Measurements from ENCODE around the gene REN.

REN gene

DNA sequence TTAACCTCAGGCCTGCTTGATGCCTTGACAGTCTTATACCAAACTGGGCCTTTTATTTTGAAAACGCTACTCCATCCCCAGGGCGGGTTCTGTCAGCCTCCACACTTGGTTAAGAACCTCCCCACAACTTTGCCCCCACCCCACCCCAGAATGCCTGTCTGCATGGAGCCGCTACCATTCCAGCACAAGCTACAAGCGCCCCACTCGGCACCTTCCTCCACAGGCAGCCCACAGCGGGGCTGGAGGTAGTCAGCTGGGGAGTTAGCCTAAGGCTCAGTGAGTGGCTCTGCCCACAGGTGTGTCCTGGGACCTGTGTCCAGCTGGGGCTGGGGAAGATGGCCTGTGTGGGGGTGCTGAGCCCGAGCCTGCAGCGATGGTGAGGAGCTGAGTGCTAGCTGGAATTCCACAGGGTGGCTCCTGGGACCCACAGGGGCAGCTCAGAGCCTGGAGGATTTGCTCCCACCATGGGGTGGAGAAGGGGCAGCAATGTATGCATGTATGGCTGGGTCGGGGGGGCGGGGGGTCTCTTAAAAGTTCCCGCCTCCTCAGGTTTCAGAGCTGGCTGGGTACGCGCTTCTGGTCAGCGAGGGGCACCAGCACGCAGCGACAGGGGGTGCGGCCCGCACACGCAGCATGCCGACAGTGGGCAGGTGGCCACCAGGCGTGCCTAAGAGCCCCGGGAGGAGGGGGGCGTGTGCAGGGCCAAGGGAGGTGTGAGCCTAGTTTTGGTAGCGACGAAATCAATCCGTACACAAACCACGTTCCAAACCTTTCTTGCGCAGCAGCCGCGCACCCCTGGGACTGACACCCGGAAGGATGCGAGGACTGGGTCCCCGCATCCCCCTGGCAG is 15.2 kb downstream of the REN start:
- Histone ChIP-seq H3K36me3 (ENCODE audit: control insufficient read depth in 4 of 4, insufficient read depth in 4 of 4, low read length in 3 of 4) (no peaks in the 10 kb centered on the region), H3K27ac (ENCODE audit: insufficient read depth in 1 of 2, low read depth in 1 of 2, low read length in 2 of 2, poor library complexity in 1 of 2, severe bottlenecking in 2 of 2) (no peak overlapping the region), H3K9me3 (ENCODE audit: control extremely low read depth in 1 of 5, control insufficient read depth in 4 of 5, insufficient read depth in 2 of 5, low read depth in 1 of 5, low read length in 4 of 5) (no peaks in the 10 kb centered on the region), H3K27me3 (replicated peaks in 2 of 5; ENCODE audit: control insufficient read depth in 4 of 5, insufficient read depth in 5 of 5, low read length in 4 of 5) (peaks cover 0 to 9% (median 0%) of the 10 kb centered on the region in 5 experiments), H3K4me1 (ENCODE audit: control extremely low read depth in 1 of 4, control insufficient read depth in 4 of 4, insufficient read depth in 4 of 4, low read length in 3 of 4) (peaks cover 0 to 17% (median 15%) of the 10 kb centered on the region in 4 experiments), H3K4me3 (ENCODE audit: control insufficient read depth in 1 of 7, extremely low read depth in 1 of 7, insufficient read depth in 4 of 7, low read depth in 2 of 7, low read length in 6 of 7) (peak overlapping the region; percentile 42 to 77 (median 68))
- WGBS (ENCODE audit: insufficient coverage): 38% methylated on average over 25 of the region's 33 CpGs
- peak; percentile 28 to 74 (median 68) for DNase-seq
- POLR2A ChIA-PET: interaction anchor here (0.6 kb wide), 1 partner anchor 256 kb away, joined by 7 read pairs; no protein-coding TSS in a partner anchor
- CTCF ChIA-PET: interaction anchor here (1.0 to 2.0 kb wide), 5 partner anchors 12 to 280 kb away, joined by 3 to 7 read pairs (median 4); no protein-coding TSS in a partner anchor

- POLR2A ChIA-PET: interaction anchor here (0.6 kb wide), 1 partner anchor 255 kb away, joined by 7 read pairs; no protein-coding TSS in a partner anchor
- no peak for DNase-seq
- CTCF ChIA-PET: interaction anchor here (1.0 to 2.0 kb wide), 6 partner anchors 11 to 279 kb away, joined by 3 to 7 read pairs (median 4); no protein-coding TSS in a partner anchor
- no peaks in the 10 kb centered on the region for H3K36me3 ChIP-seq (ENCODE audit: control insufficient read depth in 4 of 4, insufficient read depth in 4 of 4, low read length in 3 of 4)
- H3K27ac ChIP-seq (ENCODE audit: insufficient read depth in 1 of 2, low read depth in 1 of 2, low read length in 2 of 2, poor library complexity in 1 of 2, severe bottlenecking in 2 of 2): no peak overlapping the region
- H3K27me3 ChIP-seq (replicated peaks in 2 of 5; ENCODE audit: control insufficient read depth in 4 of 5, insufficient read depth in 5 of 5, low read length in 4 of 5): peaks cover 0 to 6% (median 0%) of the 10 kb centered on the region in 5 experiments
- peaks cover 0 to 17% (median 15%) of the 10 kb centered on the region in 4 experiments for H3K4me1 ChIP-seq (ENCODE audit: control extremely low read depth in 1 of 4, control insufficient read depth in 4 of 4, insufficient read depth in 4 of 4, low read length in 3 of 4)
- WGBS (ENCODE audit: insufficient coverage): 95% methylated on average over 6 of the region's 16 CpGs
- no peaks in the 10 kb centered on the region for H3K9me3 ChIP-seq (ENCODE audit: control extremely low read depth in 1 of 5, control insufficient read depth in 4 of 5, insufficient read depth in 2 of 5, low read depth in 1 of 5, low read length in 4 of 5)
- H3K4me3 ChIP-seq (ENCODE audit: control insufficient read depth in 1 of 7, extremely low read depth in 1 of 7, insufficient read depth in 4 of 7, low read depth in 2 of 7, low read length in 6 of 7): no peak overlapping the region
These were observed 16.2 kb downstream of the REN start for GRCh38 chr1:204149635-204150565.

DNA sequence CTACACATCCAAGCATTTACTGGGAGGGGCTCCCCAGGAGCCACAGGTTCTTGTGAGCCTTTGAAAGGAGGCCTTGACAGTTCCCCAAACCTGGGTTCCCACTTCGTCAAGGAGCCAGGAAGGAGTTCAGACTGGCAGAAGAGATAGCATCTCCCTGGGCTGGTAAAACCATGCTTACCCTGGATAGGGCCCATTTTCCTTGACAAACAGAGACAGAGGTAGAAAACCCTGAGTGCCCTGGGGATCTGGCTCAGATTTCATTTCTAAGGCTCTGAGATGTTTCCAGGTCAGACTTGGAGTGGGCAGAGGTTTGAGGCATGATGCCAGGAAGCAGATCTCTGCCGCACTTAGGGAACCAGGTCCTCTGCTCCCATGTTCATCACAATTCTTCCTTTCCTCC is 17.0 kb downstream of the REN start:
- H3K36me3 ChIP-seq (ENCODE audit: control insufficient read depth in 4 of 4, insufficient read depth in 4 of 4, low read length in 3 of 4): no peaks in the 10 kb centered on the region
- whole genome bisulfite sequencing (ENCODE audit: insufficient coverage): 58% methylated on average over 2 of the region's 2 CpGs
- ChIA-PET CTCF (interaction anchor here (1.3 to 1.6 kb wide), 2 partner anchors 10 to 19 kb away, joined by 3 to 4 read pairs; no protein-coding TSS in a partner anchor), POLR2A (no interaction called here)
- peaks cover 0 to 6% (median 0%) of the 10 kb centered on the region in 5 experiments for H3K27me3 ChIP-seq (replicated peaks in 2 of 5; ENCODE audit: control insufficient read depth in 4 of 5, insufficient read depth in 5 of 5, low read length in 4 of 5)
- no peaks in the 10 kb centered on the region for H3K9me3 ChIP-seq (ENCODE audit: control extremely low read depth in 1 of 5, control insufficient read depth in 4 of 5, insufficient read depth in 2 of 5, low read depth in 1 of 5, low read length in 4 of 5)
- no peak for DNase-seq
- H3K4me1 ChIP-seq (ENCODE audit: control extremely low read depth in 1 of 4, control insufficient read depth in 4 of 4, insufficient read depth in 4 of 4, low read length in 3 of 4): peaks cover 0 to 17% (median 15%) of the 10 kb centered on the region in 4 experiments
- no peak overlapping the region for H3K4me3 ChIP-seq (ENCODE audit: control insufficient read depth in 1 of 7, extremely low read depth in 1 of 7, insufficient read depth in 4 of 7, low read depth in 2 of 7, low read length in 6 of 7)
- no peak overlapping the region for H3K27ac ChIP-seq (ENCODE audit: insufficient read depth in 1 of 2, low read depth in 1 of 2, low read length in 2 of 2, poor library complexity in 1 of 2, severe bottlenecking in 2 of 2)

GRCh38 chr1:204147406-204148383 is 18.4 kb downstream of the REN start:
- Histone ChIP-seq H3K4me3 (ENCODE audit: control insufficient read depth in 1 of 7, extremely low read depth in 1 of 7, insufficient read depth in 4 of 7, low read depth in 2 of 7, low read length in 6 of 7) (no peak overlapping the region), H3K4me1 (ENCODE audit: control extremely low read depth in 1 of 4, control insufficient read depth in 4 of 4, insufficient read depth in 4 of 4, low read length in 3 of 4) (peaks cover 0 to 14% (median 12%) of the 10 kb centered on the region in 4 experiments), H3K9me3 (ENCODE audit: control extremely low read depth in 1 of 5, control insufficient read depth in 4 of 5, insufficient read depth in 2 of 5, low read depth in 1 of 5, low read length in 4 of 5) (no peaks in the 10 kb centered on the region), H3K36me3 (ENCODE audit: control insufficient read depth in 4 of 4, insufficient read depth in 4 of 4, low read length in 3 of 4) (no peaks in the 10 kb centered on the region), H3K27ac (ENCODE audit: insufficient read depth in 1 of 2, low read depth in 1 of 2, low read length in 2 of 2, poor library complexity in 1 of 2, severe bottlenecking in 2 of 2) (no peak overlapping the region), H3K27me3 (replicated peaks in 2 of 5; ENCODE audit: control insufficient read depth in 4 of 5, insufficient read depth in 5 of 5, low read length in 4 of 5) (peaks cover 0 to 4% (median 0%) of the 10 kb centered on the region in 5 experiments)
- CTCF ChIA-PET: interaction anchor here (1.3 kb wide), 1 partner anchor 9 kb away, joined by 3 read pairs; no protein-coding TSS in a partner anchor
- POLR2A ChIA-PET: interaction anchor here (0.5 kb wide), 1 partner anchor 280 kb away, joined by 3 read pairs; no protein-coding TSS in a partner anchor
- DNase-seq: no peak
- WGBS (ENCODE audit: insufficient coverage): 97% methylated on average over 9 of the region's 13 CpGs

DNA sequence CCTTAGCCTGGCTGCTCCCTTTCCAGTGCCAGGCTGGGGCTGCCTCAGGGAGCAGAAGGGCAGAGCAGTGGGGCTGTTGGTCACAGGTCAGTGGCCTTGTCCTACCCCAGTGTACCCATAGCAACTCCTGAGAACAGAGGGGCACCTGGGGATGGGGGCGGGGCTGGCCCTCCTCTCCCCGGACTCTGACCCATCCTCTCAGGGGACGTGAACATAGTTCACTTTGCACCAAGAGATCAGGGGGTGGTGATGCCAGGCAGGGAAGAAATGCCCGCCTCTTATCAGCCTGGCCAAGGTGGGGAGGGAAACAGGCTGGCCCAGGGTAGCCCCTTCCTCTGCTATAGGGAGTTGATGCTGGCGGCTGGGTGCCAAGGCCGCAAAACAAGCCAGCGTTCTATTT is 19.2 kb downstream of the REN start:
- DNase-seq: no peak
- H3K4me1 ChIP-seq (ENCODE audit: control extremely low read depth in 1 of 4, control insufficient read depth in 4 of 4, insufficient read depth in 4 of 4, low read length in 3 of 4): peaks cover 0 to 7% (median 6%) of the 10 kb centered on the region in 4 experiments
- no CpG with 5 or more reads among the region's 7 CpGs for WGBS (ENCODE audit: insufficient coverage)
- no peak overlapping the region for H3K4me3 ChIP-seq (ENCODE audit: control insufficient read depth in 1 of 7, extremely low read depth in 1 of 7, insufficient read depth in 4 of 7, low read depth in 2 of 7, low read length in 6 of 7)
- ChIA-PET CTCF (no interaction called here), POLR2A (interaction anchor here (0.5 kb wide), 1 partner anchor 280 kb away, joined by 3 read pairs; no protein-coding TSS in a partner anchor)
- H3K27ac ChIP-seq (ENCODE audit: insufficient read depth in 1 of 2, low read depth in 1 of 2, low read length in 2 of 2, poor library complexity in 1 of 2, severe bottlenecking in 2 of 2): no peak overlapping the region
- no peaks in the 10 kb centered on the region for H3K36me3 ChIP-seq (ENCODE audit: control insufficient read depth in 4 of 4, insufficient read depth in 4 of 4, low read length in 3 of 4)
- H3K27me3 ChIP-seq (replicated peaks in 2 of 5; ENCODE audit: control insufficient read depth in 4 of 5, insufficient read depth in 5 of 5, low read length in 4 of 5): peaks cover 0 to 3% (median 0%) of the 10 kb centered on the region in 5 experiments
- no peaks in the 10 kb centered on the region for H3K9me3 ChIP-seq (ENCODE audit: control extremely low read depth in 1 of 5, control insufficient read depth in 4 of 5, insufficient read depth in 2 of 5, low read depth in 1 of 5, low read length in 4 of 5)

DNA sequence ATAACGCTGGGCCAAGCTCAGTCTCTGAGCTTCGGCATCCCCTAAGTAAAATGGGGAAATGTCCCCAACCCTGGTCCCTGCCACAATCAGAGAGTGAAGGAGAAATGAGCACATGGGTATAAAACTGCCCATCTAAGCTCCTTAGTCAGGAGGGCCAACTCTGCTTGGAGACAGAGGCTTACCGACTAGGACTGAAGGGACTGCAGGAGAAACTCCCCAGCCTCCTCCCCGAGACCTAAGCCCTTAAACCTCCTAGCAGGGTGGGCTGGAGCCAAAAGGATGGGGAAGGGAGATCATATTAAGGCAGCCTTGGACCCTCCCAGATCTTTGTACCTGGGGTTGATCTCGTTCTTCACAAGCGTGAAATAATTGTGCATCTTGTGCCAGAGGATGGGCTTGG is 19.8 kb downstream of the REN start:
- 96% methylated on average over 5 of the region's 6 CpGs for WGBS (ENCODE audit: insufficient coverage)
- CTCF ChIA-PET: interaction anchor here (0.6 to 1.9 kb wide), 3 partner anchors 10 to 60 kb away, joined by 3 to 7 read pairs (median 4); no protein-coding TSS in a partner anchor
- no peaks in the 10 kb centered on the region for H3K36me3 ChIP-seq (ENCODE audit: control insufficient read depth in 4 of 4, insufficient read depth in 4 of 4, low read length in 3 of 4)
- H3K9me3 ChIP-seq (ENCODE audit: control extremely low read depth in 1 of 5, control insufficient read depth in 4 of 5, insufficient read depth in 2 of 5, low read depth in 1 of 5, low read length in 4 of 5): no peaks in the 10 kb centered on the region
- DNase-seq: no peak
- H3K4me3 ChIP-seq (ENCODE audit: control insufficient read depth in 1 of 7, extremely low read depth in 1 of 7, insufficient read depth in 4 of 7, low read depth in 2 of 7, low read length in 6 of 7): no peak overlapping the region
- peaks cover 0 to 3% (median 0%) of the 10 kb centered on the region in 5 experiments for H3K27me3 ChIP-seq (replicated peaks in 2 of 5; ENCODE audit: control insufficient read depth in 4 of 5, insufficient read depth in 5 of 5, low read length in 4 of 5)
- peaks cover 0 to 2% (median 2%) of the 10 kb centered on the region in 4 experiments for H3K4me1 ChIP-seq (ENCODE audit: control extremely low read depth in 1 of 4, control insufficient read depth in 4 of 4, insufficient read depth in 4 of 4, low read length in 3 of 4)
- H3K27ac ChIP-seq (ENCODE audit: insufficient read depth in 1 of 2, low read depth in 1 of 2, low read length in 2 of 2, poor library complexity in 1 of 2, severe bottlenecking in 2 of 2): no peak overlapping the region
- POLR2A ChIA-PET: no interaction called here

Data from common myeloid progenitor, CD34-positive (primary cell).